Kidney tubule cell (primary cell): ENCODE data around the gene SMURF1.
"Not testable (repeated sequence)": the region's sequence is repeated elsewhere in the genome, so short reads cannot be mapped to it uniquely, and the experiment has no call there.

Source experiments
- DNase-seq: peaks from one replicate; pipeline ENCODE4 v3.0.0-alpha.2; 2018; ENCODE audit warnings: low spot score

Gene SMURF1

GRCh38 chr7:99050971-99051370, 92.9 kb downstream of the SMURF1 start:
- no peak for DNase-seq

- DNase-seq = no peak
These were observed 96.3 kb downstream of the SMURF1 start for GRCh38 chr7:99047526-99048077.

- DNase-seq = no peak
These were observed 97.2 kb downstream of the SMURF1 start for GRCh38 chr7:99046722-99047121.

- not testable (repeated sequence) for DNase-seq
These were observed 97.6 kb downstream of the SMURF1 start for GRCh38 chr7:99046262-99046661.

- not testable (repeated sequence) for DNase-seq
These were observed 99.0 kb downstream of the SMURF1 start for GRCh38 chr7:99044858-99045257.

GRCh38 chr7:99042957-99043356, 101.0 kb downstream of the SMURF1 start:
- DNase-seq = no peak

- peak; percentile 9 for DNase-seq
These were observed 102.4 kb downstream of the SMURF1 start for GRCh38 chr7:99041526-99041925.

- DNase-seq = peak; percentile 82
These were observed 103.6 kb downstream of the SMURF1 start for GRCh38 chr7:99040104-99040958.

- no peak for DNase-seq
These were observed 104.5 kb downstream of the SMURF1 start for GRCh38 chr7:99039384-99039891.

GRCh38 chr7:99038086-99038855, 105.6 kb downstream of the SMURF1 start:
- DNase-seq = no peak

- DNase-seq = no peak
These were observed 106.5 kb downstream of the SMURF1 start for GRCh38 chr7:99037327-99037940.

GRCh38 chr7:99036546-99037111, 107.3 kb downstream of the SMURF1 start:
- DNase-seq = peak; percentile 64

GRCh38 chr7:99035723-99036545, 108.0 kb downstream of the SMURF1 start:
- DNase-seq = no peak

- DNase-seq = no peak
These were observed 108.8 kb downstream of the SMURF1 start for GRCh38 chr7:99034932-99035722.

- DNase-seq = no peak
These were observed 110.1 kb downstream of the SMURF1 start for GRCh38 chr7:99033765-99034164.

- DNase-seq = no peak
These were observed 111.0 kb downstream of the SMURF1 start for GRCh38 chr7:99032928-99033327.

- DNase-seq = no peak
These were observed 112.4 kb downstream of the SMURF1 start for GRCh38 chr7:99031496-99031895.

GRCh38 chr7:99030951-99031350, 113.0 kb downstream of the SMURF1 start:
- no peak for DNase-seq

GRCh38 chr7:99030457-99030856, 113.5 kb downstream of the SMURF1 start:
- no peak for DNase-seq
